ENCODE results near the gene IL10RB. TPM values are rescaled to one million over a fixed set of nuclear protein-coding genes. Genes with fewer than 3 reads are reported as not detected.
"Not testable (repeated sequence)": the region's sequence is repeated elsewhere in the genome, so short reads cannot be mapped to it uniquely, and the experiment has no call there.

The IL10RB gene
- total and polyA plus RNA-seq, 8 donors, result 11.9 to 25.1 (median 14.0) TPM

DNA sequence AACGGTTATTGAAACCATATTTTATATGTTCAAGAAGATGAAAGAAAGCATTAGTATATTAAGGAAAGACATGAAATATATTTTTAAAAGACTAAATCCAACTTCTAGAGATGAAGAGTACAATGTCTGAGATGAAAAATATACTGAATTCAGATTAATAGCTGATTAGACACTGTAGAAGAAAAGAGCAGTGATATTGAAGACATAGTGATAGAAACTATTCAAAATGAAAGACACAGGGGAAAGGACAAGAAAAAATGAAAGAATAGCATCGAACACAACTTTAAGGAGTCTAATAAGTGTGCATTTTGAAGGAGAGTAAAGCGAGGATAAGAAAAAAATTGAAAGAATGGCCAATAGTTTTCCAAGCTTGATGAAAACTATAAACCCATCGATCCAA lies 47.4 kb downstream of the IL10RB start:
- H3K27ac ChIP-seq, result no peak overlapping the region
- H3K27me3 ChIP-seq, result no peaks in the 10 kb centered on the region
- H3K4me1 ChIP-seq, result no peaks in the 10 kb centered on the region
- WGBS, 2 donors, result 73 to 89% methylated on average over 4 of the region's 4 CpGs
- no peaks in the 10 kb centered on the region for H3K9me3 ChIP-seq
- ATAC-seq (no peak), DNase-seq (no peak), FAIRE-seq (no peak)
- H3K36me3 ChIP-seq, result no peaks in the 10 kb centered on the region
- H3K4me3 ChIP-seq, result no peak overlapping the region
- intact Hi-C loops (cut with DNase I), result no loop called here
- TF ChIP-seq CTCF (IDR thresholded peaks at IDR 0.05), result no peak

DNA sequence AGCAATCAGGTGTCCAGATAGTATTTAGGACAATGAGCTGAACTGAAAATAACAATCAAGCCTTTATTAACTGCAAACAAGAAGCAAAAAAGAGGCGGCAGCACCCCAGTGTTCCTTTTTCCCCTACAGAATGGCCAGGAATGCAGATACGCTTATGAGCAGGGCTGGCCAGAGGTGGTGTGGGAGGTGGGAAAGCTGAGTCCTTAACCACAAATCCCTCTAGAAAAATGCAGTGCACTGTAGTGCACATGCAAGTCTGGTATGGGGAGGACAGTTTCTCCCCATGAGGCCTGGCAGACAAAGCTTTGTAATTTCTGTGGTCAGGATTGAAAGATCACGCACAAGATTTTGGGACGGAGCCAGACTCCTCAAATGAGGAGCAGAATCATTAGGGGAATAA lies 47.9 kb downstream of the IL10RB start:
- FAIRE-seq (no peak), DNase-seq (no peak), ATAC-seq (no peak)
- no peaks in the 10 kb centered on the region for H3K27me3 ChIP-seq
- no peak overlapping the region for H3K4me3 ChIP-seq
- no peaks in the 10 kb centered on the region for H3K4me1 ChIP-seq
- H3K36me3 ChIP-seq, result no peaks in the 10 kb centered on the region
- TF ChIP-seq CTCF (IDR thresholded peaks at IDR 0.05), result no peak
- intact Hi-C loops (cut with DNase I), result no loop called here
- H3K27ac ChIP-seq, result no peak overlapping the region
- WGBS, 2 donors, result 75 to 80% methylated on average over 4 of the region's 4 CpGs
- no peaks in the 10 kb centered on the region for H3K9me3 ChIP-seq

DNA sequence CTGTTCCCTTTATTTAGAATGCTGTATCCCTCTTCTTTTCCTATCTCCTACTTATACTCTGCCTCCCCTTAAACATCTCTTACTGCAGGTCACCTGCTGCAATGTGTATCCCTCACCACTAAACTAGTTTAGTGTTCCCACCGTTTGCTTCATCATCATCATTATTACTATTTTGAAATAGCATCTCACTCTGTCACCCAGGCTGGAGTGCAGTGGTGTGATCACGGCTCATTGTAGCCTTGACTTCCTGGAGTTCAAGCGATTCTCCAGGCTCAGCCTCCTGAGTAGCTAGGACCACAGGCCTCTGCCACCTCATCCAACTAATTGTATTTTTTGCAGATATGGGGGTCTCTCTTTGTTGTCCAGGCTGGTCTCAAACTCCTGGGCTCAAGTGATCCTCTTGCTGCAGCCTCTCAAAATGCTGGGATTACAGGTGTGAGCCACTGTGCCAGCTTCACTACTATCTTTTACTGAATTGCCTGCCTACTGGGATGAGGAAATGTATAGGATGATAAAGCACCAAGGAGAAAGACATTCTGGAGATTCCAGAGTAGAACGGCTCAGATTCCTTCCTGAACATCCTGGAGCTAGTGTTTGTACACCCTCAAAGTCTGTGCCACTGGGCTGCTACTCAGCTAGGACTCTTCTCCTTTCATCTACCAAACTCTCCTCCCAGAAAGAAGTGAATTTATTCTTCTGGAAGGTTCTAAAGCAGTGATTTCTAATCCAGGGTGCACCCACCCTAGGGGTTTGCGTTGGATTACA lies 50.0 kb downstream of the IL10RB start:
- Histone ChIP-seq H3K4me1 (no peaks in the 10 kb centered on the region), H3K27ac (no peak overlapping the region), H3K36me3 (no peaks in the 10 kb centered on the region), H3K9me3 (no peaks in the 10 kb centered on the region), H3K4me3 (no peak overlapping the region), H3K27me3 (no peaks in the 10 kb centered on the region)
- intact Hi-C loops (cut with DNase I), result no loop called here
- ATAC-seq, result no peak
- WGBS, 2 donors, result 70 to 72% methylated on average over 5 of the region's 5 CpGs
- DNase-seq, result no peak
- no peak for TF ChIP-seq CTCF (IDR thresholded peaks at IDR 0.05)
- FAIRE-seq, result no peak

DNA sequence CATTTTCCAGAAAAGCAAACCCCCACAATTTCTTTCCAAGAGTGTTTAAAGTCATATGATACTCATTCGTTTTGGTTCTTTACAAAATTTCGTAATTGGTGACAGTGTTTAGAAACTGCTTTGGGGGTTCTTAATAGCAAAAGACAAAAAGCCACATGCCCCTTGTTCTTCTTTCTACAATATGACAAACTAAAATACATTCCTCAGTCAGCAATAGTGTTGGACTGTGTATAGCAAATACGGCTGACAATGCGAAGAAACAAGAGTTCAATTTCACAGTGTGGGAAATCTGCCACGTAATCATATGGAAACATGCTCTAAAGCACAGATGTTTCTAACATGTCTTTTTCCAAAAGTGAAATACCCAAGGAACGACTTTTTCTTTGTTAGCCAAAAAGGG lies 51.0 kb downstream of the IL10RB start:
- H3K27me3 ChIP-seq, result no peaks in the 10 kb centered on the region
- TF ChIP-seq CTCF (IDR thresholded peaks at IDR 0.05), result no peak
- H3K27ac ChIP-seq, result no peak overlapping the region
- no peak for FAIRE-seq
- H3K9me3 ChIP-seq, result no peaks in the 10 kb centered on the region
- H3K36me3 ChIP-seq, result no peaks in the 10 kb centered on the region
- no peak for DNase-seq
- H3K4me3 ChIP-seq, result no peak overlapping the region
- intact Hi-C loops (cut with DNase I), result no loop called here
- peak in 3 of 4 donors; percentile 25 to 50 (median 39) for ATAC-seq
- H3K4me1 ChIP-seq, result no peaks in the 10 kb centered on the region
- WGBS, 2 donors, result 28 to 32% methylated on average over 6 of the region's 6 CpGs

DNA sequence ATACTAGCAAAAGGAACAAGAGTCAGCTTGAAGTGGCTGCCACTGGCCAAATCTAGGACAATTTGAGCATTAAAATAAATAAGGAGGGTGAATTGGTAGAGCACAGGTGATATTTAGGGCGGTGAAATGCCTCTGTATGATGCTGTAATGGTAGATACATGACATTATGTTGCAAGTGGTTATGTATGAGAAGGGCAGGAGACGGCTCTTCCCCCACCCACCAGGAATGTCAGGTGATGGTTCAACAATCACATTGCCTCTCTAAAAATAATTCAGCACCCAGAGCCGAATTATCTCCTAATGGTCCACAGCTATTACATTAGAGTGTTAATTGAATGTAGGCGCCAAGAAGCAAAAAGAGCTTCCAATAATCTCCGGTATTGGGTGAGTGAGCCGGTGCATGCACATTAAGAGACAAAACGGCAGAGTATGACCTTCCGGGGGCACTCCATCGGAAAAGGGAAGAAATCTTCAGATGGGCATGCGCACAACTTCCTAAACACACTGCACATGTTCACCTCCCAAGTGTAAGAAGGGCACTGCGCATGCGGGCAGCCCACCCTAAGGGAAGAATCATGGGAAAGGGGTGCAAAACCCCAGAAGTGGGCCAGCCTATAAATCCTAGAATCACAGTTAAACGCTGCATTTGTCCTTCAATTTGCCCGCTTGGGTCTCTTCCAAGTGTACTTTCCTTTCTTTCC lies 51.8 kb downstream of the IL10RB start:
- FAIRE-seq (no peak), DNase-seq (no peak), ATAC-seq (no peak)
- no peak overlapping the region for H3K27ac ChIP-seq
- H3K4me3 ChIP-seq, result no peak overlapping the region
- no peak for TF ChIP-seq CTCF (IDR thresholded peaks at IDR 0.05)
- H3K36me3 ChIP-seq, result no peaks in the 10 kb centered on the region
- no peaks in the 10 kb centered on the region for H3K4me1 ChIP-seq
- H3K9me3 ChIP-seq, result no peaks in the 10 kb centered on the region
- intact Hi-C loops (cut with DNase I), result no loop called here
- H3K27me3 ChIP-seq, result no peaks in the 10 kb centered on the region
- 87% methylated on average over 14 of the region's 14 CpGs for WGBS, 2 donors

GRCh38 chr21:33321005-33321404 lies 54.8 kb downstream of the IL10RB start:
- H3K27me3 ChIP-seq; intact Hi-C loops (cut with DNase I); DNase-seq; H3K36me3 ChIP-seq; H3K27ac ChIP-seq; ATAC-seq; H3K4me3 ChIP-seq; H3K4me1 ChIP-seq; FAIRE-seq; H3K9me3 ChIP-seq: not testable (repeated sequence)
- 83 to 90% methylated on average over 17 of the region's 17 CpGs for WGBS, 2 donors

GRCh38 chr21:33323610-33324009 lies 57.4 kb downstream of the IL10RB start:
- H3K27ac ChIP-seq; DNase-seq; ATAC-seq; H3K9me3 ChIP-seq; H3K36me3 ChIP-seq; H3K27me3 ChIP-seq; intact Hi-C loops (cut with DNase I): not testable (repeated sequence)
- peak overlapping the region in 3 of 4 donors; percentile 47 to 92 (median 87) for H3K4me3 ChIP-seq
- peak; percentile 93 for FAIRE-seq
- H3K4me1 ChIP-seq, result peaks cover 0 to 25% (median 15%) of the 10 kb centered on the region in 3 donors

Data from pancreas (tissue), 10 donors.